Fibroblast of the aortic adventitia (primary cell): ENCODE data around the gene CDH10. TPM values are rescaled to one million over a fixed set of nuclear protein-coding genes. Genes with fewer than 3 reads are reported as not detected.

Experiments
- DNase-seq: peaks from one replicate; pipeline ENCODE4 v3.0.0-alpha.2; 2010; ENCODE audit warnings: low read depth
- H3K4me3 ChIP-seq: 2 replicates; pipeline ENCODE4 v1.5.1; 2011; ENCODE audit warnings: low read depth, mild to moderate bottlenecking, control low read depth, low read length, moderate library complexity
- CTCF ChIP-seq: IDR thresholded peaks from 2 replicates; pipeline ENCODE4 v1.5.1; 2011; ENCODE audit warnings: mild to moderate bottlenecking, low read length, control low read depth, inconsistent platforms; ENCODE audit not compliant: insufficient read depth
- total RNA-seq: library from RNA; depleted of rRNA; stranded (reverse); fragments of >200 nt; gene quantifications from 2 replicates; pipeline ENCODE4 v1.2.3, GENCODE V29; 2012; ENCODE audit warnings: low replicate concordance

The CDH10 gene
- total RNA-seq, 1 donor: 1.4 TPM

GRCh38 chr5:24538346-24538745, 106.4 kb downstream of the CDH10 start:
- DNase-seq: no peak
- TF ChIP-seq CTCF: no peak
- H3K4me3 ChIP-seq: no peak overlapping the region

DNA sequence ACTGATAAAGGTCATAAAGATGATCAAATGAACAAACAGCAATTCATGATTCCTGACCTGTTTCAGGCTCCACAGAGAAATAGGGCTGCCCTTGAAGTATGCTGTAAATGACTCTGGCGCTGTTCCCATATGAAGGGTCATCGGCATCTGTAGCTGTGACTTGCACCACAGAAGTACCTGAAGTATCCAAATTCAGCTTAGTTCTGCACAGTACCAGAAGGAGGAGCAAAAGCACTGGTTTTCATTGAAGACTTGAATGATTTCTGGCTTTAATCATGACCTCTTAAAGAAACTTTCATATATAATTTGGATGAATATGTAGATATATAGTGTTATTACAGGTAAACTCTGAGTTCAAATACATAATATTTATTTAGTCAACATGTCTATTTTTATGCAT, 109.1 kb downstream of the CDH10 start:
- H3K4me3 ChIP-seq: no peak overlapping the region
- TF ChIP-seq CTCF: no peak
- no peak for DNase-seq

DNA sequence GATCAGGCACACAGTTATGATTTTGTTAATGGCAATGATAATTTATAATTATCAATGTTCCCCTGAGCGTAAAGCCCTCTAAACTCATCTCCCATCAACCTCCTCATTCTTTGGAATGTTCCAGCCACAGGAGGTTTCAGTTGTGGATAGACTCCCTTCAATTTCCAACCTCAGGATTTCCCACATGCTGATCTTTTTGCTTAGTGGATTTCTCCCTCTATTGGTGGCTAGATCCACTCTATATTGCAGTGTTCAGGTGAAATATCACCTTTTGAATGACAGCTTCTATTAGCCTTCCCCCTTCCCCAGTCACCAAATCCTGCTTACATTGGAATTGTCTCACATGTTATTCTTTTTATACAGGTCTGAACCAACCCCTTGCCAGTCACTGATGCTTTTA, 113.9 kb downstream of the CDH10 start:
- DNase-seq: no peak

DNA sequence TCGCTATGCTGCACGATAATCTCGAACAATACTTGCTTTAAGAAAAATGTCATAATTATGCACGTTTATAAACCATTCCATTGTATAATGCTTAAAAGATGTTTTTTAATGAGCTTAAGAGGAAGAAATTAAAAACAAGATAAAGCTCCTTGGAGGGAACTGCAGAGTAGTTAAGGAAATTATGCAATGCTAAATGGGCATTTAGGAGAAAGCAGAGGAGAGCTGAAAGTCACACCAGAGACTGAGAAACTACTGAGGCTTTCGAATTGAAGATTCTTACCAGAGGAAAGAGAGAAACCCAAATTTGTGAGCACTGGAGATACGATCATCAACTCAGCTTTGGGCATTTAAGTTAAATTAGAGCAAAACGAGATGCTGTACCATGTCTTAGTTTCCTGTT, 119.4 kb downstream of the CDH10 start:
- H3K4me3 ChIP-seq: no peak overlapping the region
- DNase-seq: no peak

More for the DNA sequence above, 113.9 kb downstream of the CDH10 start:
- no peak for TF ChIP-seq CTCF
- H3K4me3 ChIP-seq: no peak overlapping the region

GRCh38 chr5:24512423-24512822, 132.4 kb downstream of the CDH10 start:
- no peak overlapping the region for H3K4me3 ChIP-seq
- DNase-seq: no peak
- no peak for TF ChIP-seq CTCF

More for the DNA sequence above, 119.4 kb downstream of the CDH10 start:
- no peak for TF ChIP-seq CTCF

- no peak for TF ChIP-seq CTCF
- DNase-seq: no peak
- no peak overlapping the region for H3K4me3 ChIP-seq
These were observed 134.2 kb downstream of the CDH10 start for GRCh38 chr5:24510523-24510988.

DNA sequence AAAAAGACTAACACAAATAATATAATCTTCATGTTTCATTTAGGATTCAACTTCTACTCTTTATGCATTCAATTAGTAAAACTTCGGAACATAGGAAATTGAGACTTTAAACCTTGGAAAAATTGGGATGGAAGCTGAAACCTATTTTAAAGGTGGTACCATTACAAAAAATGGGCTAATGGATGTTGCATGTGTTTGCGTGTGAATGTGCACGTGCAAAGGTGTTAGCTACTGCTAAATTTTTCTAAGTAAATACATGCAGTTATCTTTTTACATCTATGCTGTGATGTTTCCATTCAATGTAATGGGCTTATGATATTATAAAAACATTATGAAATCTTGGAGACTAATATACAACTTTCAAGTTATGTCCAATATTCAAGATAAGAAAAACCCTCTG, 134.8 kb downstream of the CDH10 start:
- TF ChIP-seq CTCF: no peak
- no peak overlapping the region for H3K4me3 ChIP-seq
- DNase-seq: no peak
